ENCODE data around the gene C2CD3. TPM values are rescaled to one million over a fixed set of nuclear protein-coding genes. Genes with fewer than 3 reads are reported as not detected.

The C2CD3 gene
- total RNA-seq, 1 experiment from 2014 or later = 22.0 TPM

DNA sequence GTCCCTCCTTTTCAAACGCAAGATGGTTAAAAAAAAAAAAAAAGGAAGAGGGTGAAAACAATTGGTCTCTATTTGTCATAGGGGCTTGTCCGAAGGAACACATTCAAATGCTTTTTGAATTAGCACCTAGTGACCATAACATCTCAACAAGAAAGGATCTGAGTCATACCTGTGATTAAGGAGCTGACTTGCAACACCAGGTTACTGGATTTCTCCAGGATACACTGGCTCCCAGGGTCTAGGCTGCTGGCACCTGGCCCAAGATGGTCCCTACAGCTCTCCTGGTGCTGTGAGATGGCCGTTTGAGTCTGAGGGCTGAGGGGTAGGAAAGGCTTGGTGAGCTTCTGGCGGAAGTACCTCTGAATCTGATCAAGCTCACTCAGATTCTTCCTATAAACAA, 133.5 kb downstream of the C2CD3 start:
- Histone ChIP-seq H4K20me1 (ENCODE audit: control insufficient read depth, insufficient read depth, insufficient read length) (no peaks in the 10 kb centered on the region), H4K8ac (replicated peaks; ENCODE audit: insufficient read length, low read depth, low read length) (no peak overlapping the region), H3K27me3 (ENCODE audit: insufficient read depth, low read length) (no peaks in the 10 kb centered on the region; the same call in 1 of the 2 replicates), H3K23ac (ENCODE audit: insufficient read length, low read depth, low read length) (no peak overlapping the region), H2AFZ (ENCODE audit: low read length) (no peak overlapping the region), H4K5ac (ENCODE audit: insufficient read length, low read depth, low read length) (no peak overlapping the region), H3K79me2 (ENCODE audit: insufficient read depth, low read length) (no peaks in the 10 kb centered on the region), H3K18ac (ENCODE audit: insufficient read length, low read depth, low read length) (no peak overlapping the region), H3K14ac (ENCODE audit: insufficient read depth, low read length) (no peak overlapping the region), H3K79me1 (ENCODE audit: insufficient read depth, low read depth, low read length, poor library complexity, severe bottlenecking) (no peaks in the 10 kb centered on the region), H3K9ac (ENCODE audit: extremely low read depth, insufficient read length, low read length) (no peak overlapping the region), H3K4ac (ENCODE audit: low read depth, low read length) (no peak overlapping the region), H2BK120ac (ENCODE audit: low read depth, low read length, poor library complexity, severe bottlenecking) (no peak overlapping the region), H3K56ac (ENCODE audit: insufficient read length, low read depth, low read length) (no peak overlapping the region), H3K27ac (ENCODE audit: insufficient read length, low read depth, low read length) (no peak overlapping the region), H2BK12ac (ENCODE audit: insufficient read length, low read depth, low read length) (no peak overlapping the region), H3K4me2 (ENCODE audit: insufficient read depth, insufficient read length, low read length) (no peak overlapping the region), H2BK20ac (ENCODE audit: low read depth, low read length, poor library complexity, severe bottlenecking) (no peak overlapping the region), H3K9me3 (ENCODE audit: control insufficient read depth, low read depth, low read length) (no peaks in the 10 kb centered on the region), H3K23me2 (ENCODE audit: insufficient read length, low read depth, low read length, poor library complexity, severe bottlenecking) (no peaks in the 10 kb centered on the region), H3T11ph (ENCODE audit: low read length) (no peak overlapping the region), H3K4me1 (ENCODE audit: insufficient read depth, low read length) (no peaks in the 10 kb centered on the region), H4K91ac (ENCODE audit: insufficient read length, low read depth, low read length) (no peak overlapping the region), H2AK5ac (ENCODE audit: insufficient read length, low read length) (no peak overlapping the region), H2BK5ac (ENCODE audit: insufficient read length, low read length) (no peak overlapping the region), H2BK15ac (ENCODE audit: low read depth, low read length) (no peak overlapping the region)
- H3K27ac Mint-ChIP-seq = peak overlapping the region in 1 of 3 experiments; percentile 26; a peak in 1 of 7 replicates
- DNase-seq = no peak
- peaks cover 0 to 29% (median 14%) of the 10 kb centered on the region in 3 experiments; a peak in 5 of 7 replicates for H3K36me3 Mint-ChIP-seq (ENCODE audit: insufficient read depth in 1 of 3, low read depth in 3 of 3)
- no peaks in the 10 kb centered on the region for H3K27me3 Mint-ChIP-seq (ENCODE audit: low read depth)
- TF ChIP-seq, protein P1, sequence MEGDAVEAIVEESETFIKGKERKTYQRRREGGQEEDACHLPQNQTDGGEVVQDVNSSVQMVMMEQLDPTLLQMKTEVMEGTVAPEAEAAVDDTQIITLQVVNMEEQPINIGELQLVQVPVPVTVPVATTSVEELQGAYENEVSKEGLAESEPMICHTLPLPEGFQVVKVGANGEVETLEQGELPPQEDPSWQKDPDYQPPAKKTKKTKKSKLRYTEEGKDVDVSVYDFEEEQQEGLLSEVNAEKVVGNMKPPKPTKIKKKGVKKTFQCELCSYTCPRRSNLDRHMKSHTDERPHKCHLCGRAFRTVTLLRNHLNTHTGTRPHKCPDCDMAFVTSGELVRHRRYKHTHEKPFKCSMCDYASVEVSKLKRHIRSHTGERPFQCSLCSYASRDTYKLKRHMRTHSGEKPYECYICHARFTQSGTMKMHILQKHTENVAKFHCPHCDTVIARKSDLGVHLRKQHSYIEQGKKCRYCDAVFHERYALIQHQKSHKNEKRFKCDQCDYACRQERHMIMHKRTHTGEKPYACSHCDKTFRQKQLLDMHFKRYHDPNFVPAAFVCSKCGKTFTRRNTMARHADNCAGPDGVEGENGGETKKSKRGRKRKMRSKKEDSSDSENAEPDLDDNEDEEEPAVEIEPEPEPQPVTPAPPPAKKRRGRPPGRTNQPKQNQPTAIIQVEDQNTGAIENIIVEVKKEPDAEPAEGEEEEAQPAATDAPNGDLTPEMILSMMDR (conservative IDR thresholded peaks at IDR 0.05) = no peak
- H3K4me1 Mint-ChIP-seq = no peaks in the 10 kb centered on the region
- H3K4me3 Mint-ChIP-seq = no peak overlapping the region
- WGBS (ENCODE audit: extremely low coverage, insufficient read length, low lambda C conversion rate) = no CpG with 5 or more reads among the region's 4 CpGs
- H3K9me3 Mint-ChIP-seq = no peaks in the 10 kb centered on the region

Measured in H9 (cell line).